HG03354 (cell line): ENCODE data around the gene CTCF.
"Not testable (repeated sequence)": the region's sequence is repeated elsewhere in the genome, so short reads cannot be mapped to it uniquely, and the experiment has no call there.

Experiments used
- ATAC-seq: cut with Tn5 transposase; IDR thresholded peaks from one replicate; pipeline ENCODE4 v1.9.1; 2021; ENCODE audit warnings: mild to moderate bottlenecking; ENCODE audit not compliant: unreplicated experiment, poor library complexity, severe bottlenecking

The CTCF gene

GRCh38 chr16:67562526-67562917 is at the start of gene CTCF:
TSS of gene CTCF (plus strand) at chr16:67562526. CDS start at chr16:67610833, 48,307 bp downstream.
- ATAC-seq = peak; percentile 50

GRCh38 chr16:67513892-67514291 is 48.4 kb upstream of the CTCF start:
- not testable (repeated sequence) for ATAC-seq

GRCh38 chr16:67514382-67514828 is 47.9 kb upstream of the CTCF start:
- ATAC-seq = peak; percentile 55

- ATAC-seq = no peak
Measured at GRCh38 chr16:67516296-67517154, 45.8 kb upstream of the CTCF start.

GRCh38 chr16:67517155-67517445 is 45.2 kb upstream of the CTCF start:
- no peak for ATAC-seq

GRCh38 chr16:67517661-67518423 is 44.5 kb upstream of the CTCF start:
- peak; percentile 37 for ATAC-seq

GRCh38 chr16:67518676-67519075 is 43.6 kb upstream of the CTCF start:
- ATAC-seq = no peak

GRCh38 chr16:67519242-67519641 is 43.1 kb upstream of the CTCF start:
- no peak for ATAC-seq

- ATAC-seq = peak; percentile 75
Measured at GRCh38 chr16:67521095-67521804, 41.1 kb upstream of the CTCF start.

- ATAC-seq = no peak
Measured at GRCh38 chr16:67525176-67525860, 37.0 kb upstream of the CTCF start.

GRCh38 chr16:67526149-67526791 is 36.1 kb upstream of the CTCF start:
- no peak for ATAC-seq

- no peak for ATAC-seq
Measured at GRCh38 chr16:67528222-67528869, 34.0 kb upstream of the CTCF start, which contains the start of gene RIPOR1. TSS of gene RIPOR1 (plus strand) at chr16:67528829. CDS start at chr16:67538447, 9,618 bp downstream.

GRCh38 chr16:67528870-67529581 is 33.3 kb upstream of the CTCF start:
- ATAC-seq = no peak

- no peak for ATAC-seq
Measured at GRCh38 chr16:67529582-67530012, 32.7 kb upstream of the CTCF start.

- peak; percentile 41 for ATAC-seq
Measured at GRCh38 chr16:67530013-67530939, 32.0 kb upstream of the CTCF start.

- no peak for ATAC-seq
Measured at GRCh38 chr16:67531247-67531646, 31.1 kb upstream of the CTCF start.

- no peak for ATAC-seq
Measured at GRCh38 chr16:67533024-67533560, 29.2 kb upstream of the CTCF start.
